Lung (tissue), 12 donors: ENCODE measurements around the gene STARD13. TPM values are rescaled to one million over a fixed set of nuclear protein-coding genes. Genes with fewer than 3 reads are reported as not detected.

ENCODE experiments used
- ATAC-seq: fragments of 200-7000 bp; cut with Tn5 transposase; one replicate; pipeline ENCODE4 v1.9.1; 2020; ENCODE audit warnings: moderate number of reproducible peaks; ENCODE audit not compliant: insufficient read depth, low FRiP score
- DNase-seq, 3 donors: peaks; one replicate each; pipeline ENCODE4 v3.0.0-alpha.2; 2013 to 2017
- H3K27ac ChIP-seq, 2 donors: one replicate each; pipeline ENCODE4 v1.5.1; 2013; ENCODE audit warnings: mild to moderate bottlenecking in 2 of 2, moderate library complexity in 2 of 2, control low read depth in 1 of 2, inconsistent platforms in 1 of 2, low read depth in 1 of 2, low read length in 1 of 2
- H3K27me3 ChIP-seq, 3 donors: one replicate each; pipeline ENCODE4 v1.5.1; 2013; ENCODE audit warnings: low read length in 2 of 3; ENCODE audit not compliant: control insufficient read depth in 3 of 3, insufficient read depth in 3 of 3
- H3K36me3 ChIP-seq, 4 donors: one replicate each; pipeline ENCODE4 v1.5.1; 2013; ENCODE audit warnings: low read length in 4 of 4, mild to moderate bottlenecking in 1 of 4, moderate library complexity in 1 of 4; ENCODE audit not compliant: control insufficient read depth in 4 of 4, insufficient read depth in 4 of 4
- H3K4me1 ChIP-seq, 5 donors: one replicate each; pipeline ENCODE4 v1.5.1; 2013; ENCODE audit warnings: low read length in 5 of 5, mild to moderate bottlenecking in 2 of 5, moderate library complexity in 1 of 5; ENCODE audit not compliant: control insufficient read depth in 5 of 5, insufficient read depth in 5 of 5
- H3K4me3 ChIP-seq: one replicate; pipeline ENCODE4 v1.5.1; 2013; ENCODE audit warnings: mild to moderate bottlenecking, control low read depth, moderate library complexity
- H3K9ac ChIP-seq, 2 donors: one replicate each; pipeline ENCODE4 v1.5.1; 2013; ENCODE audit warnings: low read length in 2 of 2, control low read depth in 1 of 2; ENCODE audit not compliant: insufficient read depth in 1 of 2
- H3K9me3 ChIP-seq, 4 donors: one replicate each; pipeline ENCODE4 v1.5.1; 2013; ENCODE audit warnings: low read length in 3 of 4, mild to moderate bottlenecking in 1 of 4, moderate library complexity in 1 of 4; ENCODE audit not compliant: control insufficient read depth in 4 of 4, insufficient read depth in 3 of 4
- WGBS, 2 donors: extraction: QIAGEN DNeasy Blood & Tissue Kit; methylation state at CpG; one replicate each; pipeline ENCODE4 v1.1.7; 2013; 5-methylcytosine and 5-hydroxymethylcytosine counted together
- polyA plus RNA-seq, 2 donors: library from polyadenylated mRNA; stranded (reverse); fragments of 200-250 nt; gene quantifications; one replicate each; pipeline ENCODE4 v1.2.1, GENCODE V29; 2013
- total RNA-seq, 2 donors: library from RNA; depleted of rRNA in 1 of 2; stranded (reverse); fragments of >200 nt in 1 of 2; gene quantifications; one replicate each; pipeline ENCODE4 v1.2.1, GENCODE V29; 2014 to 2021
- TF ChIP-seq, protein P1 (sequence below): IDR thresholded peaks from 2 replicates; pipeline ENCODE4 v1.5.1; 2012; ENCODE audit warnings: mild to moderate bottlenecking; ENCODE audit errors: control extremely low read depth, extremely low read depth
- donor health status: control.
- donor health status: control.
- donor health status: Bipolar disorder and iron deficiency.
- donor health status: healthy.
- donor health status: DM: yes; HTN: yes; CAD: no.

Gene STARD13
- total and polyA plus RNA-seq, 4 donors: 7.9 to 91.6 (median 29.7) TPM

DNA sequence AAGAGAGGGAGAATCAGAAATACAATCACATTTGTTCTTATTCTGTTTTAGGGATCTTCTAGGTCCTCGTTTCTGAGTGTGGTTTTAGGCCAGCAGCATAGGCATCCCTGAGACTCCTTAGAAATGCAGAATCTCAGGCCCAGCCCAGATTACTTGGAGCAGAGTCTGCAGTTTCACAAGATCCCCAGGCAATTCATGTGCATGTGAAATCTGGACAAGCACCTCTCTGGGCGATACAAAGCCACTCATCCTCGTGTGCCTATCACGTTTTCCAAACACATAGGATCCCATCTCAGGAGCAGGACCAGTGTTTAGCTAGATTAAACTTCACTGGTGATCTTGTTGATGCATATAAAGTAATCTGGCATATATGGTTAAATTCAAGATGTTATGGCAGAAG, 182.1 kb downstream of the STARD13 start:
- ATAC-seq (no peak), DNase-seq (no peak)
- H3K9ac ChIP-seq: no peak overlapping the region
- 94% methylated on average over 4 of the region's 4 CpGs for WGBS, 2 donors
- H3K4me1 ChIP-seq: peaks cover 0 to 3% (median under 1%) of the 10 kb centered on the region in 5 donors
- no peaks in the 10 kb centered on the region for H3K27me3 ChIP-seq
- H3K36me3 ChIP-seq: peaks cover 7 to 26% (median 19%) of the 10 kb centered on the region in 4 donors
- no peak overlapping the region for H3K27ac ChIP-seq
- no peaks in the 10 kb centered on the region for H3K9me3 ChIP-seq
- TF ChIP-seq, protein P1, sequence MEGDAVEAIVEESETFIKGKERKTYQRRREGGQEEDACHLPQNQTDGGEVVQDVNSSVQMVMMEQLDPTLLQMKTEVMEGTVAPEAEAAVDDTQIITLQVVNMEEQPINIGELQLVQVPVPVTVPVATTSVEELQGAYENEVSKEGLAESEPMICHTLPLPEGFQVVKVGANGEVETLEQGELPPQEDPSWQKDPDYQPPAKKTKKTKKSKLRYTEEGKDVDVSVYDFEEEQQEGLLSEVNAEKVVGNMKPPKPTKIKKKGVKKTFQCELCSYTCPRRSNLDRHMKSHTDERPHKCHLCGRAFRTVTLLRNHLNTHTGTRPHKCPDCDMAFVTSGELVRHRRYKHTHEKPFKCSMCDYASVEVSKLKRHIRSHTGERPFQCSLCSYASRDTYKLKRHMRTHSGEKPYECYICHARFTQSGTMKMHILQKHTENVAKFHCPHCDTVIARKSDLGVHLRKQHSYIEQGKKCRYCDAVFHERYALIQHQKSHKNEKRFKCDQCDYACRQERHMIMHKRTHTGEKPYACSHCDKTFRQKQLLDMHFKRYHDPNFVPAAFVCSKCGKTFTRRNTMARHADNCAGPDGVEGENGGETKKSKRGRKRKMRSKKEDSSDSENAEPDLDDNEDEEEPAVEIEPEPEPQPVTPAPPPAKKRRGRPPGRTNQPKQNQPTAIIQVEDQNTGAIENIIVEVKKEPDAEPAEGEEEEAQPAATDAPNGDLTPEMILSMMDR: no peak
- no peak overlapping the region for H3K4me3 ChIP-seq

GRCh38 chr13:33101835-33102234, 183.7 kb downstream of the STARD13 start:
- H3K27ac ChIP-seq: no peak overlapping the region
- H3K36me3 ChIP-seq: peaks cover 7 to 18% (median 12%) of the 10 kb centered on the region in 4 donors
- ATAC-seq (no peak), DNase-seq (no peak)
- peaks cover 0 to 5% (median 2%) of the 10 kb centered on the region in 4 donors for H3K9me3 ChIP-seq
- no peaks in the 10 kb centered on the region for H3K27me3 ChIP-seq
- H3K4me3 ChIP-seq: no peak overlapping the region
- no peaks in the 10 kb centered on the region for H3K4me1 ChIP-seq
- 75 to 81% methylated on average over 2 of the region's 2 CpGs for WGBS, 2 donors
- TF ChIP-seq, protein P1: no peak
- no peak overlapping the region for H3K9ac ChIP-seq

- DNase-seq (no peak), ATAC-seq (no peak)
- Histone ChIP-seq H3K4me3 (no peak overlapping the region), H3K27me3 (no peaks in the 10 kb centered on the region), H3K27ac (no peak overlapping the region), H3K4me1 (no peaks in the 10 kb centered on the region), H3K36me3 (peaks cover 3 to 14% (median 6%) of the 10 kb centered on the region in 4 donors), H3K9ac (no peak overlapping the region), H3K9me3 (peaks cover 0 to 5% (median 2%) of the 10 kb centered on the region in 4 donors)
- 91 to 97% methylated on average over 3 of the region's 3 CpGs for WGBS, 2 donors
- TF ChIP-seq, protein P1: no peak
Observed at GRCh38 chr13:33100886-33101285, 184.7 kb downstream of the STARD13 start.

DNA sequence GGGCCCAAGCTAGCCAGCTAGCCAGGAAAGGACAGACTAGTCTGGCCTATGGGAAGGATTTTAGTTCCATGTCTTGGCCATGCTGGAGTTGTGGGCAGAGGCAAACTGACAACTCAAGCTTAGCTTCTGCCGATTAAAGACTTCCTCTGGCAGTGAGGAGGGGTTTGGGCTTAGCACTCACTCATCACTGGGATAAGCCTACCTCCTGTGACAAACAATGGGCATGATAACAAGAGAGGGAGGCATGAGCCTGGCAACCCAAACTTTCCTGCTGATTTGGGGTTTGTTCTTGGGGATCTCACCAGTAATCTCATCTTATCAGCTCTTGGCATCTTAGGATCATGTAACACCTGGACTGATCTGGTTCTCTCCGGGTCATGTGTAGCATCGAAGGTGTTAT, 185.7 kb downstream of the STARD13 start:
- H3K27ac ChIP-seq: no peak overlapping the region
- TF ChIP-seq, protein P1: no peak
- H3K9ac ChIP-seq: no peak overlapping the region
- no peaks in the 10 kb centered on the region for H3K4me1 ChIP-seq
- WGBS, 2 donors: 80 to 91% methylated on average over 3 of the region's 3 CpGs
- H3K27me3 ChIP-seq: no peaks in the 10 kb centered on the region
- no peak overlapping the region for H3K4me3 ChIP-seq
- DNase-seq: no peak
- peaks cover 0 to 7% (median 1%) of the 10 kb centered on the region in 4 donors for H3K36me3 ChIP-seq
- H3K9me3 ChIP-seq: peaks cover 0 to 5% (median 2%) of the 10 kb centered on the region in 4 donors
- ATAC-seq: no peak
